Measurements from ENCODE around the gene SLC22A3. TPM values are rescaled to one million over a fixed set of nuclear protein-coding genes. Genes with fewer than 3 reads are reported as not detected.
"Not testable (repeated sequence)": the region's sequence is repeated elsewhere in the genome, so short reads cannot be mapped to it uniquely, and the experiment has no call there.

SLC22A3 gene
- total RNA-seq, 2 donors from 2014 or later = not detected

- Mint-ChIP-seq H3K27me3 (no peaks in the 10 kb centered on the region), H3K9me3 (peaks cover 6% of the 10 kb centered on the region), H3K4me3 (peak overlapping the region; percentile 81), H3K4me1 (ENCODE audit: low read depth in 2 of 2) (peaks cover 72 to 76% of the 10 kb centered on the region in 2 donors), H3K36me3 (peaks cover 35% of the 10 kb centered on the region), H3K27ac (peak overlapping the region; percentile 93 to 94)
- ATAC-seq = peak in 1 of 2 donors; percentile 39
- no peak for DNase-seq (ENCODE audit: low spot score)
Observed at GRCh38 chr6:160461641-160462040, 113.5 kb downstream of the SLC22A3 start.

- DNase-seq (ENCODE audit: low spot score) (no peak), ATAC-seq (peak in 1 of 2 donors; percentile 62)
- peaks cover 6% of the 10 kb centered on the region for H3K9me3 Mint-ChIP-seq
- peak overlapping the region; percentile 81 for H3K4me3 Mint-ChIP-seq
- peaks cover 72 to 76% of the 10 kb centered on the region in 2 donors for H3K4me1 Mint-ChIP-seq (ENCODE audit: low read depth in 2 of 2)
- H3K27me3 Mint-ChIP-seq = no peaks in the 10 kb centered on the region
- H3K27ac Mint-ChIP-seq = peak overlapping the region; percentile 93 to 94
- H3K36me3 Mint-ChIP-seq = peaks cover 35% of the 10 kb centered on the region
Observed at GRCh38 chr6:160462116-160462515, 113.9 kb downstream of the SLC22A3 start.

GRCh38 chr6:160462551-160463109, 114.5 kb downstream of the SLC22A3 start:
- no peaks in the 10 kb centered on the region for H3K27me3 Mint-ChIP-seq
- ATAC-seq (peak; percentile 93 to 94), DNase-seq (ENCODE audit: low spot score) (peak; percentile 87)
- peaks cover 69 to 71% of the 10 kb centered on the region in 2 donors for H3K4me1 Mint-ChIP-seq (ENCODE audit: low read depth in 2 of 2)
- H3K4me3 Mint-ChIP-seq = peak overlapping the region; percentile 81
- peaks cover 35% of the 10 kb centered on the region for H3K36me3 Mint-ChIP-seq
- H3K27ac Mint-ChIP-seq = peak overlapping the region; percentile 93 to 94
- peaks cover 6% of the 10 kb centered on the region for H3K9me3 Mint-ChIP-seq

GRCh38 chr6:160464744-160465143, 116.6 kb downstream of the SLC22A3 start:
- Mint-ChIP-seq H3K4me1 (ENCODE audit: low read depth in 2 of 2) (peaks cover 50 to 56% of the 10 kb centered on the region in 2 donors), H3K27ac (peak overlapping the region; percentile 93 to 94)

GRCh38 chr6:160467261-160467871, 119.2 kb downstream of the SLC22A3 start:
- ATAC-seq; H3K4me3 Mint-ChIP-seq; H3K9me3 Mint-ChIP-seq; DNase-seq (ENCODE audit: low spot score); H3K27me3 Mint-ChIP-seq; H3K27ac Mint-ChIP-seq: not testable (repeated sequence)
- Mint-ChIP-seq H3K4me1 (ENCODE audit: low read depth in 2 of 2) (peaks cover 38 to 46% of the 10 kb centered on the region in 2 donors), H3K36me3 (peaks cover 17% of the 10 kb centered on the region)

More at GRCh38 chr6:160464744-160465143, 116.6 kb downstream of the SLC22A3 start:
- H3K9me3 Mint-ChIP-seq = peaks cover 6% of the 10 kb centered on the region
- ATAC-seq (no peak), DNase-seq (ENCODE audit: low spot score) (no peak)
- peak overlapping the region; percentile 45 for H3K4me3 Mint-ChIP-seq
- peaks cover 32% of the 10 kb centered on the region for H3K36me3 Mint-ChIP-seq
- H3K27me3 Mint-ChIP-seq = no peaks in the 10 kb centered on the region

GRCh38 chr6:160469153-160469552, 121.0 kb downstream of the SLC22A3 start:
- H3K9me3 Mint-ChIP-seq = no peaks in the 10 kb centered on the region
- H3K4me1 Mint-ChIP-seq (ENCODE audit: low read depth in 2 of 2) = peaks cover 26 to 34% of the 10 kb centered on the region in 2 donors
- H3K27ac Mint-ChIP-seq = peak overlapping the region in 1 of 2 donors; percentile 38
- H3K4me3 Mint-ChIP-seq = no peak overlapping the region
- no peak for DNase-seq (ENCODE audit: low spot score)
- H3K27me3 Mint-ChIP-seq = no peaks in the 10 kb centered on the region
- ATAC-seq = no peak
- H3K36me3 Mint-ChIP-seq = peaks cover 9% of the 10 kb centered on the region

GRCh38 chr6:160476056-160476455, 127.9 kb downstream of the SLC22A3 start:
- not testable (repeated sequence) for H3K9me3 Mint-ChIP-seq; ATAC-seq; H3K27me3 Mint-ChIP-seq; DNase-seq (ENCODE audit: low spot score)
- peaks cover 15 to 18% of the 10 kb centered on the region in 2 donors for H3K4me1 Mint-ChIP-seq (ENCODE audit: low read depth in 2 of 2)
- peak overlapping the region; percentile 77 for H3K4me3 Mint-ChIP-seq
- H3K36me3 Mint-ChIP-seq = peaks cover 35% of the 10 kb centered on the region
- peak overlapping the region; percentile 69 to 80 for H3K27ac Mint-ChIP-seq

GRCh38 chr6:160477072-160477471, 128.9 kb downstream of the SLC22A3 start:
- H3K4me3 Mint-ChIP-seq; DNase-seq (ENCODE audit: low spot score); H3K27ac Mint-ChIP-seq; H3K9me3 Mint-ChIP-seq; H3K27me3 Mint-ChIP-seq: not testable (repeated sequence)
- peak in 1 of 2 donors; percentile 58 for ATAC-seq
- Mint-ChIP-seq H3K4me1 (ENCODE audit: low read depth in 2 of 2) (peaks cover 14 to 16% of the 10 kb centered on the region in 2 donors), H3K36me3 (peaks cover 45% of the 10 kb centered on the region)

GRCh38 chr6:160477901-160478300, 129.7 kb downstream of the SLC22A3 start:
- Mint-ChIP-seq H3K9me3 (no peaks in the 10 kb centered on the region), H3K27me3 (no peaks in the 10 kb centered on the region), H3K4me1 (ENCODE audit: low read depth in 2 of 2) (peaks cover 14 to 16% of the 10 kb centered on the region in 2 donors), H3K4me3 (no peak overlapping the region), H3K36me3 (peaks cover 53% of the 10 kb centered on the region), H3K27ac (no peak overlapping the region)
- DNase-seq (ENCODE audit: low spot score) (no peak), ATAC-seq (no peak)

- H3K27ac Mint-ChIP-seq = no peak overlapping the region
- no peak for DNase-seq (ENCODE audit: low spot score)
- peaks cover 0 to 3% of the 10 kb centered on the region in 2 donors for H3K4me1 Mint-ChIP-seq (ENCODE audit: low read depth in 2 of 2)
- no peak overlapping the region for H3K4me3 Mint-ChIP-seq
- peaks cover 45% of the 10 kb centered on the region for H3K36me3 Mint-ChIP-seq
- H3K9me3 Mint-ChIP-seq = no peaks in the 10 kb centered on the region
- no peaks in the 10 kb centered on the region for H3K27me3 Mint-ChIP-seq
- ATAC-seq = no peak
Observed at GRCh38 chr6:160487116-160487515, 138.9 kb downstream of the SLC22A3 start.

GRCh38 chr6:160489091-160489490, 140.9 kb downstream of the SLC22A3 start:
- DNase-seq (ENCODE audit: low spot score) (no peak), ATAC-seq (no peak)
- H3K4me3 Mint-ChIP-seq = no peak overlapping the region
- H3K27me3 Mint-ChIP-seq = no peaks in the 10 kb centered on the region
- H3K4me1 Mint-ChIP-seq (ENCODE audit: low read depth in 2 of 2) = peaks cover 0 to 3% of the 10 kb centered on the region in 2 donors
- peak overlapping the region in 1 of 2 donors; percentile 13 for H3K27ac Mint-ChIP-seq
- peaks cover 35% of the 10 kb centered on the region for H3K36me3 Mint-ChIP-seq
- H3K9me3 Mint-ChIP-seq = no peaks in the 10 kb centered on the region

GRCh38 chr6:160494576-160494975, 146.4 kb downstream of the SLC22A3 start:
- no peaks in the 10 kb centered on the region for H3K9me3 Mint-ChIP-seq
- ATAC-seq (no peak), DNase-seq (ENCODE audit: low spot score) (no peak)
- H3K36me3 Mint-ChIP-seq = peaks cover 33% of the 10 kb centered on the region
- H3K27me3 Mint-ChIP-seq = no peaks in the 10 kb centered on the region
- no peak overlapping the region for H3K27ac Mint-ChIP-seq
- no peak overlapping the region for H3K4me3 Mint-ChIP-seq
- peaks cover 0 to 5% of the 10 kb centered on the region in 2 donors for H3K4me1 Mint-ChIP-seq (ENCODE audit: low read depth in 2 of 2)

GRCh38 chr6:160500639-160501038, 152.5 kb downstream of the SLC22A3 start:
- Mint-ChIP-seq H3K4me3 (peak overlapping the region; percentile 51), H3K36me3 (peaks cover 46% of the 10 kb centered on the region), H3K27ac (peak overlapping the region in 1 of 2 donors; percentile 68), H3K9me3 (no peaks in the 10 kb centered on the region), H3K27me3 (no peaks in the 10 kb centered on the region), H3K4me1 (ENCODE audit: low read depth in 2 of 2) (peaks cover 10 to 18% of the 10 kb centered on the region in 2 donors)
- DNase-seq (ENCODE audit: low spot score) (no peak), ATAC-seq (peak in 1 of 2 donors; percentile 82)
